Tibial nerve (tissue), 4 donors: ENCODE data around the gene RRM1. TPM values are rescaled to one million over a fixed set of nuclear protein-coding genes. Genes with fewer than 3 reads are reported as not detected.
"Not testable (repeated sequence)": the region's sequence is repeated elsewhere in the genome, so short reads cannot be mapped to it uniquely, and the experiment has no call there.

Experiments used
- DNase-seq, 2 donors: peaks; one replicate each; pipeline ENCODE4 v3.0.0-alpha.2; 2019; ENCODE audit warnings: low spot score in 2 of 2
- H3K27ac ChIP-seq, 4 donors: fragments of 200-600 bp; sonication (generic) in 3 of 4; one replicate each; pipeline ENCODE4 v1.5.1; 2017 to 2019; ENCODE audit warnings: mild to moderate bottlenecking in 1 of 4
- H3K27me3 ChIP-seq, 2 donors: fragments of 200-600 bp; sonication (generic) in 1 of 2; one replicate each; pipeline versions ENCODE4 v1.5.1 to v1.6.0; 2017 to 2019
- H3K36me3 ChIP-seq, 3 donors: fragments of 200-600 bp; sonication (generic); one replicate each; pipeline ENCODE4 v1.5.1; 2018 to 2019
- H3K4me1 ChIP-seq, 4 donors: fragments of 200-600 bp; sonication (generic) in 3 of 4; one replicate each; pipeline ENCODE4 v1.5.1; 2017 to 2019
- H3K4me3 ChIP-seq, 4 donors: fragments of 200-600 bp; sonication (generic) in 3 of 4; one replicate each; pipeline ENCODE4 v1.5.1; 2017 to 2019; ENCODE audit warnings: mild to moderate bottlenecking in 1 of 4, moderate library complexity in 1 of 4
- H3K9me3 ChIP-seq, 4 donors: fragments of 200-600 bp; sonication (generic) in 3 of 4; one replicate each; pipeline ENCODE4 v1.5.1; 2017 to 2019
- EP300 ChIP-seq, 2 donors: sonication (generic); formaldehyde crosslinking; IDR thresholded peaks; one replicate each; pipeline ENCODE4 v1.6.1; 2017; ENCODE audit warnings: antibody characterized with exemption in 2 of 2, mild to moderate bottlenecking in 1 of 2
- POLR2A ChIP-seq, 2 donors: fragments of 450-650 bp; IDR thresholded peaks; one replicate each; pipeline ENCODE4 v1.6.1; 2017; ENCODE audit warnings: antibody characterized with exemption in 2 of 2, mild to moderate bottlenecking in 2 of 2, moderate library complexity in 2 of 2
- WGBS, 2 donors: methylation state at CpG; one replicate each; pipeline ENCODE4 v1.1.5; 2018; 5-methylcytosine and 5-hydroxymethylcytosine counted together
- total RNA-seq, 4 donors: library from RNA; depleted of rRNA; stranded (reverse); fragments of >200 nt; gene quantifications; one replicate each; pipeline ENCODE4 v1.1.0, GENCODE V29; 2016
- TF ChIP-seq, protein P1 (sequence below), 5 experiments: fragments of 200-600 bp in 3 of 5; fragments of 450-650 bp in 2 of 5; sonication (generic) in 3 of 5; IDR thresholded peaks; one replicate each; pipeline ENCODE4 v1.5.1; 2016 to 2019; ENCODE audit warnings: antibody characterized with exemption in 5 of 5, mild to moderate bottlenecking in 3 of 5, moderate library complexity in 2 of 5

Gene RRM1
- total RNA-seq, 4 donors from 2014 or later: 23.3 to 35.2 (median 31.5) TPM

DNA sequence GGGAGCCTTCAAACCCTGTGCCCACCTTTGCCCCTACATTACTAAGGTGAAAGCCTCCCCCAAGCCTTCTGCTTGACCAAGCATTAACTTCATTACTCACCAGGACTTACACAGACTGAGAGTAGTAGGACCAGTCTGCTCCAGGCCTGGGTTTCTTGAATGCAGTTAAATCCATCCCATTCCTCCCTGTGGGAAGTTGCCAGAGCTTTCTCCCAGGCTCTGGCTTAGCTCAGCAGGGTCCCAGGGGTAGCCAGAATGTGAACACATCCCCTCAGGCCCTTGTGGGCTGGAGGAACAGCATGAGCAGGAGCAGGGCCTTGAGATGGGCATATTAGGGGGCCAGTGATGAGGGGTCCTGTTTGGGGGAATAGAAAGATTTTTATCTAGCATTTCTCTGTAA, 59.9 kb downstream of the RRM1 start:
- no peak overlapping the region for H3K4me3 ChIP-seq
- DNase-seq: no peak
- H3K4me1 ChIP-seq: no peaks in the 10 kb centered on the region
- TF ChIP-seq, protein P1, sequence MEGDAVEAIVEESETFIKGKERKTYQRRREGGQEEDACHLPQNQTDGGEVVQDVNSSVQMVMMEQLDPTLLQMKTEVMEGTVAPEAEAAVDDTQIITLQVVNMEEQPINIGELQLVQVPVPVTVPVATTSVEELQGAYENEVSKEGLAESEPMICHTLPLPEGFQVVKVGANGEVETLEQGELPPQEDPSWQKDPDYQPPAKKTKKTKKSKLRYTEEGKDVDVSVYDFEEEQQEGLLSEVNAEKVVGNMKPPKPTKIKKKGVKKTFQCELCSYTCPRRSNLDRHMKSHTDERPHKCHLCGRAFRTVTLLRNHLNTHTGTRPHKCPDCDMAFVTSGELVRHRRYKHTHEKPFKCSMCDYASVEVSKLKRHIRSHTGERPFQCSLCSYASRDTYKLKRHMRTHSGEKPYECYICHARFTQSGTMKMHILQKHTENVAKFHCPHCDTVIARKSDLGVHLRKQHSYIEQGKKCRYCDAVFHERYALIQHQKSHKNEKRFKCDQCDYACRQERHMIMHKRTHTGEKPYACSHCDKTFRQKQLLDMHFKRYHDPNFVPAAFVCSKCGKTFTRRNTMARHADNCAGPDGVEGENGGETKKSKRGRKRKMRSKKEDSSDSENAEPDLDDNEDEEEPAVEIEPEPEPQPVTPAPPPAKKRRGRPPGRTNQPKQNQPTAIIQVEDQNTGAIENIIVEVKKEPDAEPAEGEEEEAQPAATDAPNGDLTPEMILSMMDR (IDR thresholded peaks at IDR 0.05): no peak
- TF ChIP-seq EP300 (IDR thresholded peaks at IDR 0.05) (no peak), POLR2A (IDR thresholded peaks at IDR 0.05) (no peak)
- H3K27ac ChIP-seq: no peak overlapping the region
- no peaks in the 10 kb centered on the region for H3K36me3 ChIP-seq
- no peaks in the 10 kb centered on the region for H3K9me3 ChIP-seq
- no peaks in the 10 kb centered on the region for H3K27me3 ChIP-seq

DNA sequence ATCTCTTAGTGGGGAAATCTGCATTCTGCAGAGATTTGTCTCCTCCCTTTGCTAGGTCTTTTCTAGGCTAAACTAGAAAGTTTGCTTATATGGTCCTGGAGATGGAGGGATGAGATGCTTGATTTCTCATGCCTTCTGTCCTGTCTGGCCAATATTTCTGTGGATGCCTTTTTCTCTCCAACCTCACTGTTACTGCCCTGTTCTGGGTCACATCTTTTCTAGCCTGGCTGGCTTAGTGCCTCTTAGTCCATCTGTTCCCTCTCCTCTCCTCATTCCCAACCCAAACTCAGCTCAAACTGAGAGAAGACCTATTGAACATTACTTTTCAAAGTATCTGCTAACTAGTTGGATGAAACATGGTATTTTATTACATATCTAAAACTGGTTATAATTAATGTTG, 62.0 kb downstream of the RRM1 start:
- H3K27me3 ChIP-seq: no peaks in the 10 kb centered on the region
- no peaks in the 10 kb centered on the region for H3K9me3 ChIP-seq
- H3K4me3 ChIP-seq: no peak overlapping the region
- no peaks in the 10 kb centered on the region for H3K4me1 ChIP-seq
- DNase-seq: no peak
- TF ChIP-seq, protein P1 (IDR thresholded peaks at IDR 0.05): no peak
- TF ChIP-seq EP300 (IDR thresholded peaks at IDR 0.05): no peak
- H3K36me3 ChIP-seq: no peaks in the 10 kb centered on the region
- H3K27ac ChIP-seq: no peak overlapping the region

DNA sequence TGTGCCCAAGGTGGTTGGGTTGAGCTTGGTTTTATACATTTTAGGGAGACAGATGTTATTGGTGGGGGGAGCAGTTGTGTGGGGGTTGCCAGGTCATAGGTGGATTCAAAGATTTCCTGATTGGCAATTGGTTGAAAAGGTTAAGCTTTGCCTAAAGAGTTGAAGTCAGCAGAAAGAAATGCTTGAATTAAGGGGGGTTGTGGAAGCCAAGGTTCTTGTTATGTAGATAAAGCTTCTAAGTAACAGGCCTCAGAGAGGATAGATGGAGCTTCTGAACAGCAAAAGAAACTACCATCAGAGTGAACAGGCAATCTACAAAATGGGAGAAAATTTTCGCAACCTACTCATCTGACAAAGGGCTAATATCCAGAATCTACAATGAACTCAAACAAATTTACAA, 64.2 kb downstream of the RRM1 start:
- not testable (repeated sequence) for H3K36me3 ChIP-seq, DNase-seq, H3K27me3 ChIP-seq, H3K4me3 ChIP-seq, H3K4me1 ChIP-seq, H3K27ac ChIP-seq, H3K9me3 ChIP-seq
- WGBS, 2 donors: 83 to 96% methylated on average over 1 of the region's 1 CpG

DNA sequence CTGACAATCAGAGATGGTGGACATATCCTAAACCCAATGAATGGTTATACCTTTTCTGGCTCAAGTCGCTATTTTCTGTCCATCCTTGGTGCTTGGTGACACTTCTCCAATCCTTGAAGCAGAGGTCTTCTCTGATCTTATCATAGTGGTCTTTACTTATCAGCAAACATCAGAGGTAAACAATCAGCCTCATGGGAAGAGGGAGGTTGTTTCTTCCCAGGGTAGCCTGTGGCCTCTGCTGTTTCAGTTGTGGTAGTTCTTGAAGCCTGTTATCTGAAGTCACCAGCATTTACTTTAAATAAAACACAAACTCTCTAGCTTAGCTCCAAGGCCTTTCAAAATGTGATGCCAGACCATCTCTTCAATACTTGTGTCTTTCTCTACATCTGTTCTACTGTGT, 66.7 kb downstream of the RRM1 start:
- Histone ChIP-seq H3K36me3 (no peaks in the 10 kb centered on the region), H3K4me3 (no peak overlapping the region), H3K27ac (no peak overlapping the region), H3K9me3 (no peaks in the 10 kb centered on the region), H3K27me3 (no peaks in the 10 kb centered on the region), H3K4me1 (no peaks in the 10 kb centered on the region)
- DNase-seq: no peak
- WGBS, 2 donors: 76 to 81% methylated on average over 1 of the region's 1 CpG
- TF ChIP-seq POLR2A (IDR thresholded peaks at IDR 0.05) (no peak), EP300 (IDR thresholded peaks at IDR 0.05) (no peak)
- TF ChIP-seq, protein P1 (IDR thresholded peaks at IDR 0.05): no peak

DNA sequence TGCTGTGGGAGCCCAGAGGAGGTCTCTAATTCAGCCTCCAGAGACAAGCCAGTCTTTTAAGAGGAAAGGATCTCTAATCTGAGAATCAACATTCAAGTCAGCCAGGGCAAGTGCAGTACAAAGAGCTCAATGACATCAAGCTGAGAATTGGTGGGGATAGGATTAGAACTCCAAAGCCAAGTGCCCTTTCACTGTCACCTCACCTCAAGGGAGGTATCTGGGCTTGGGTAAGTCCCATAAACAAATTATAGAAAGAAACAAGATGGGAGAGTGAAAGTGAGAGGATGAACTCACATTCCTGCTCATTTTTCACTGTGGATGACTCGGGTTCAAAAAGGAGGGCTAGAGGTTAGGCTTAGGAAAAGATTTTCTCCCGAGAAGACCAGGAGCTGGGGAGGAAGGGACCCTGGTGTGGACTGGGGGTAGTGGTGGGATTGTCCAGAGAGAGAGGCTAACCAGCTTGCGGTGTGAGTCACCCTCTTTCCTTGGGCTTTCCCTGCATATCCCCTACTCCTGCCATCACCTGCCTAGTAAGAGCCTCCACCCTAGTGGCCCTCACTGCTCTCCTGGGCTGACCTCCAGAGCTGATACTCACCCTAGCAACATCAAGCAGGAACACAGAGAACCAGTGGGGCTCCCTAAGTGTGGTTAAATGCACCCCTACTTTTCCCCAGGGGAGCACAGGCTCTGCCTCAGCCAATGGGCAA, 70.4 kb downstream of the RRM1 start:
- Histone ChIP-seq H3K4me3 (no peak overlapping the region), H3K4me1 (no peaks in the 10 kb centered on the region), H3K36me3 (no peaks in the 10 kb centered on the region), H3K27ac (no peak overlapping the region), H3K27me3 (no peaks in the 10 kb centered on the region), H3K9me3 (no peaks in the 10 kb centered on the region)
- WGBS, 2 donors: 80 to 86% methylated on average over 3 of the region's 3 CpGs
- TF ChIP-seq POLR2A (IDR thresholded peaks at IDR 0.05): no peak
- TF ChIP-seq, protein P1 (IDR thresholded peaks at IDR 0.05): no peak
- TF ChIP-seq EP300 (IDR thresholded peaks at IDR 0.05): no peak
- DNase-seq: no peak

DNA sequence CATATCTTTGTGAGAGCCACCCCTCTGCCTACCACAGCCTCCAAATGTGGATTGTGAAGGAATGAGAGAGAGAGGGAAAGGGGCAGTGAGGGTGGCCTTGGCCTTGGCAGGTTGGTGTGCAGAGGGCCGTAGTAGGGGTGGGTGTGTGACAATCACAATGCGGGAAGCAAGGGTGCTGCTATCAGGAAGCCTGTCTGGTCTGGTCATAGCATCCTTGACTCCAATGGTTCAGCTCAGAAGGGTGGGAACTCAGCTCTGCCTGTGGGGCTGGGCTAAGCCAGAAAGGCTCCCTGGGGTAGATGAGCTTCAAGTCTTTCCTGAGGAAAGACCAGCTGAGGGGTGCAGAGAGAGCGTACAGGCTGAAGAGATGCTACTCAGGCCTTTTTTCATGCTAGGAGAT, 72.7 kb downstream of the RRM1 start:
- no peak for DNase-seq
- no peaks in the 10 kb centered on the region for H3K9me3 ChIP-seq
- H3K27ac ChIP-seq: no peak overlapping the region
- no peak for TF ChIP-seq EP300 (IDR thresholded peaks at IDR 0.05)
- TF ChIP-seq, protein P1 (IDR thresholded peaks at IDR 0.05): no peak
- TF ChIP-seq POLR2A (IDR thresholded peaks at IDR 0.05): no peak
- H3K36me3 ChIP-seq: no peaks in the 10 kb centered on the region
- no peak overlapping the region for H3K4me3 ChIP-seq
- H3K27me3 ChIP-seq: no peaks in the 10 kb centered on the region
- H3K4me1 ChIP-seq: no peaks in the 10 kb centered on the region
- WGBS, 2 donors: 82 to 91% methylated on average over 3 of the region's 3 CpGs
